ENCODE data around the gene CR1. TPM values are rescaled to one million over a fixed set of nuclear protein-coding genes. Genes with fewer than 3 reads are reported as not detected.

CR1 gene
- total and polyA plus RNA-seq, 2 of the 8 experiments (the other 6 are each of a cell fraction or from before 2014, with no cell fraction given): 0.15 to 0.22 TPM

DNA sequence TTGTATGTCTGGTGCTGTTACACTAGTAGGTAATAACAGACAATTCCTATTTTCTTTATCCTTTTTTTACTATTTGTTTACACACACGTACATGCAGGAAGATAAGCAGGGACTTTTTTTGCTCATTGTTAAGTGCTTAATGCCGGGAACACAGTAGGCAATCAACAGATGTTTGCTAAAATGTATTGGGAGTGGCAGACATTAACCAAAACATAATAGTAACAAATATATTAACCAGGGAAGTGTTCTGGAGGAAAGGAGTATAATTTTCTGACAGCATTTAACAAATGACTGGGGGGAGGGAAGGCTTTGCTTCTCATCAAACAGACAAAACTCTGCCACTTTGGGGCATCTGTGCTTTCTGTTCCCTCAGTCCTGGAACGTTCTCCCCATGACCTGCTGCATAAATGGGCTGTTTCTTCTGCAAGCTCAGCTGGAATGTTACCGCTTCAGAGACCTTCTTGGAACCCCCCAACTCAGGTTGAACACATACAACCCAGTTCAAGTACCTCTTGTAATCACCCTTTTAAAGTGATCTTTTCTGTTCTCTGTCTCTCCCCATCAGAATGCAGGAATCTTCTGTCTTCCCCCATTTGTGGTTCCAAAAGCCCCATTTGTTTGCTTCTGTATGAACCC is 151.1 kb downstream of the CR1 start:
- Histone ChIP-seq H3K27me3 (replicated peaks in 1 of 4; ENCODE audit: control insufficient read depth in 3 of 4, extremely low read depth in 1 of 4, insufficient read depth in 3 of 4, low read length in 3 of 4) (no peaks in the 10 kb centered on the region), H2BK20ac (ENCODE audit: low read length) (peak overlapping the region; percentile 73; the same call in 1 of the 2 replicates), H4K8ac (ENCODE audit: extremely low read depth, insufficient read depth, low read length) (no peak overlapping the region), H4K91ac (replicated peaks; ENCODE audit: insufficient read length, low read length) (no peak overlapping the region), H3K36me3 (ENCODE audit: control insufficient read depth in 2 of 4, insufficient read depth in 4 of 4, low read length in 3 of 4) (no peaks in the 10 kb centered on the region), H3K27ac (ENCODE audit: low read depth, low read length) (no peak overlapping the region), H2BK120ac (replicated peaks; ENCODE audit: low read depth, low read length) (no peak overlapping the region), H3K79me1 (ENCODE audit: low read depth, low read length) (no peaks in the 10 kb centered on the region), H2AFZ (ENCODE audit: low read length) (no peak overlapping the region), H3K56ac (replicated peaks; ENCODE audit: insufficient read length, low read depth, low read length) (no peak overlapping the region), H3K4me3 (ENCODE audit: extremely low read depth in 1 of 4, insufficient read depth in 2 of 4, low read depth in 3 of 4, low read length in 4 of 4) (no peak overlapping the region), H2BK15ac (ENCODE audit: low read length) (no peak overlapping the region), H2AK5ac (ENCODE audit: low read depth, low read length) (no peak overlapping the region), H3K9ac (replicated peaks in 1 of 4; ENCODE audit: extremely low read depth in 1 of 4, low read depth in 3 of 4, low read length in 3 of 4) (no peak overlapping the region), H3K4me2 (ENCODE audit: insufficient read depth in 1 of 2, low read depth in 2 of 2, low read length in 2 of 2) (no peak overlapping the region), H3K18ac (ENCODE audit: extremely low read depth, low read length) (no peak overlapping the region), H3K4ac (replicated peaks; ENCODE audit: insufficient read length, low read depth, low read length) (no peak overlapping the region), H3K79me2 (ENCODE audit: control insufficient read depth in 1 of 2, insufficient read depth in 2 of 2, low read length in 2 of 2) (no peaks in the 10 kb centered on the region), H2BK5ac (ENCODE audit: low read depth, low read length) (no peak overlapping the region), H3K4me1 (replicated peaks in 1 of 4; ENCODE audit: control insufficient read depth in 3 of 4, insufficient read depth in 4 of 4, low read length in 3 of 4) (no peaks in the 10 kb centered on the region), H3K9me3 (ENCODE audit: insufficient read depth in 2 of 2, low read depth in 1 of 2, low read length in 1 of 2) (no peaks in the 10 kb centered on the region; a peak in 1 of 4 replicates), H4K20me1 (replicated peaks in 1 of 2; ENCODE audit: control insufficient read depth in 1 of 2, insufficient read depth in 2 of 2, low read length in 2 of 2) (no peaks in the 10 kb centered on the region), H3K14ac (ENCODE audit: insufficient read length) (no peak overlapping the region), H4K5ac (ENCODE audit: insufficient read length, low read depth, low read length) (no peak overlapping the region), H2BK12ac (ENCODE audit: low read depth, low read length) (no peak overlapping the region), H3K23me2 (ENCODE audit: low read depth, low read length) (no peaks in the 10 kb centered on the region), H3K23ac (ENCODE audit: insufficient read length) (no peak overlapping the region)
- CTCF ChIA-PET (ENCODE audit: partially characterized antibody): interaction anchor here (2.3 kb wide), 1 partner anchor 27 kb away, joined by 7 read pairs; no protein-coding TSS in a partner anchor
- POLR2A ChIA-PET (ENCODE audit: partially characterized antibody): no interaction called here
- TF ChIP-seq KDM1A (IDR thresholded peaks at IDR 0.05; ENCODE audit: borderline replicate concordance, low read length) (no peak), JUN (IDR thresholded peaks at IDR 0.05; ENCODE audit: low read depth, low read length) (no peak), JUND (IDR thresholded peaks at IDR 0.05; ENCODE audit: low read length) (no peak), GABPA (IDR thresholded peaks at IDR 0.05; ENCODE audit: borderline replicate concordance, insufficient read depth, low read length) (no peak), EGR1 (IDR thresholded peaks at IDR 0.05; ENCODE audit: borderline replicate concordance, low read depth, low read length) (no peak), KDM4A (IDR thresholded peaks at IDR 0.05; ENCODE audit: low read depth, low read length, severe bottlenecking) (no peak), SP2 (IDR thresholded peaks at IDR 0.05; ENCODE audit: low read length) (no peak), HDAC6 (IDR thresholded peaks at IDR 0.05; ENCODE audit: low read depth, low read length) (no peak), FOSL1 (IDR thresholded peaks at IDR 0.05; ENCODE audit: insufficient read depth, low read depth, low read length) (no peak), SRF (IDR thresholded peaks at IDR 0.05; ENCODE audit: low read depth, low read length) (no peak), POU5F1 (IDR thresholded peaks at IDR 0.05; ENCODE audit: low read depth, low read length) (no peak), SP1 (IDR thresholded peaks at IDR 0.05; ENCODE audit: low read depth, low read length) (no peak), BCL11A (IDR thresholded peaks at IDR 0.05; ENCODE audit: low read depth in 2 of 2, low read length in 2 of 2) (no peak)
- WGBS, 2 experiments (ENCODE audit: extremely low coverage in 1 of 2, insufficient coverage in 1 of 2, insufficient read length in 1 of 2, insufficient replicate concordance in 2 of 2, low coverage in 1 of 2, low lambda C conversion rate in 2 of 2, missing lambda C conversion rate in 1 of 2): 97% methylated on average over 4 of the region's 4 CpGs; no CpG with 5 or more reads in 1 of the 2 experiments
- no peak for FAIRE-seq
- no peak for DNase-seq (ENCODE audit: low read depth in 1 of 2, low spot score in 2 of 2)
